Natural killer cell (primary cell): ENCODE measurements around the gene MICAL2. TPM values are rescaled to one million over a fixed set of nuclear protein-coding genes. Genes with fewer than 3 reads are reported as not detected.
A peak's percentile ranks its signal among the peaks of the same experiment; 100 is the strongest.

Experiments used
- ATAC-seq, 3 donors: fragments of 150-1000 bp in 2 of 3; fragments of 200-7000 bp in 1 of 3; cut with Tn5 transposase; 1 replicate in 1 of 3; 2 replicates in 2 of 3; pipeline ENCODE4 v1.10.0; 2021; ENCODE audit warnings: mild to moderate bottlenecking in 2 of 3, moderate library complexity in 2 of 3
- DNase-seq, 2 donors: peaks; one replicate each; pipeline versions ENCODE4 v3.0.0 to v3.0.0-alpha.2; 2013 to 2021; ENCODE audit warnings: mixed read lengths in 1 of 2
- H3K27ac ChIP-seq: one replicate; pipeline ENCODE4 v1.5.1; 2013; ENCODE audit warnings: mild to moderate bottlenecking, low read length
- H3K27me3 ChIP-seq: one replicate; pipeline ENCODE4 v1.6.1; 2013; ENCODE audit warnings: low read length; ENCODE audit not compliant: control insufficient read depth, insufficient read depth
- H3K36me3 ChIP-seq: one replicate; pipeline ENCODE4 v1.6.1; 2013; ENCODE audit warnings: low read length; ENCODE audit not compliant: control insufficient read depth, insufficient read depth
- H3K4me1 ChIP-seq: one replicate; pipeline ENCODE4 v1.6.1; 2013; ENCODE audit warnings: low read length; ENCODE audit not compliant: control insufficient read depth, insufficient read depth
- H3K4me3 ChIP-seq: one replicate; pipeline ENCODE4 v1.5.1; 2013; ENCODE audit warnings: low read length
- H3K9me3 ChIP-seq: one replicate; pipeline ENCODE4 v1.6.1; 2013; ENCODE audit warnings: low read length; ENCODE audit not compliant: control insufficient read depth, insufficient read depth
- H3K27ac Mint-ChIP-seq, 2 donors: one replicate each; pipeline ENCODE4 v1.8.0; 2022; ENCODE audit warnings: mild to moderate bottlenecking in 2 of 2, mixed read lengths in 2 of 2, moderate library complexity in 1 of 2
- H3K27me3 Mint-ChIP-seq, 2 donors: one replicate each; pipeline ENCODE4 v1.8.0; 2022; ENCODE audit warnings: low read depth in 2 of 2, mixed read lengths in 2 of 2
- H3K36me3 Mint-ChIP-seq: one replicate; pipeline ENCODE4 v1.8.0; 2022; ENCODE audit warnings: mixed read lengths
- H3K4me1 Mint-ChIP-seq, 2 donors: one replicate each; pipeline ENCODE4 v1.8.0; 2022; ENCODE audit warnings: mixed read lengths in 2 of 2
- H3K4me3 Mint-ChIP-seq: one replicate; pipeline ENCODE4 v1.8.0; 2022; ENCODE audit warnings: mild to moderate bottlenecking, moderate library complexity, mixed read lengths
- H3K9me3 Mint-ChIP-seq, 2 donors: one replicate each; pipeline ENCODE4 v1.8.0; 2022; ENCODE audit warnings: mixed read lengths in 2 of 2
- WGBS: methylation state at CpG from one replicate; pipeline ENCODE4 v1.1.7; 2013; ENCODE audit warnings: missing lambda C conversion rate; ENCODE audit not compliant: insufficient coverage; 5-methylcytosine and 5-hydroxymethylcytosine counted together
- intact Hi-C: fragments of 100-400 bp; cut with micrococcal nuclease; formaldehyde crosslinking; loops from one replicate; pipeline ENCODE4 v1.14.2; 2022
- total RNA-seq, 4 donors: library from RNA; stranded (reverse); fragments of 120-200 nt in 1 of 4; gene quantifications; one replicate each; pipeline versions ENCODE4 v1.2.3 to v1.2.4, GENCODE V29; 2013 to 2022
- TF ChIP-seq, protein P1 (sequence below): fragments of 200-600 bp; IDR thresholded peaks from one replicate; pipeline ENCODE4 v1.8.0; 2022; ENCODE audit warnings: antibody characterized with exemption

Gene MICAL2
- total RNA-seq, 3 donors from 2014 or later (not counting 1 experiment from before 2014, with no cell fraction given), result 54.6 to 68.6 (median 57.4) TPM

DNA sequence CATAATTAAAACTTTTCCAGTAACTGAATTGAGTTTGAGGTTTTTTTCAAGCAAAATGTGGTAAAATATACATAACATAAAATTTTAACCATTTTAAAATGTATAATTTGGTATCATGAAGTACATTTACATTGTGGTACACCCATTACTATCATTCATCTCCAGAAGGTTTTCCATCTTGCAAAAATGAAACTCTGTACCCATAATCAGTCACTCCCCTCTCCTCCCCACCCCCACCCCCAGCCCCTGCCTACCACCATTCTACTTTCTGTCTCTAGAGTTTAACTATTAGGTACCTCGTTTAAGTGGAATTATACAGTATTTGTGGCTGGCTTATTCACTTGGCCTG is 63.7 kb downstream of the MICAL2 start:
- intact Hi-C loops, result no loop called here
- no peaks in the 10 kb centered on the region for H3K27me3 ChIP-seq
- DNase-seq (no peak), ATAC-seq (no peak)
- TF ChIP-seq, protein P1, sequence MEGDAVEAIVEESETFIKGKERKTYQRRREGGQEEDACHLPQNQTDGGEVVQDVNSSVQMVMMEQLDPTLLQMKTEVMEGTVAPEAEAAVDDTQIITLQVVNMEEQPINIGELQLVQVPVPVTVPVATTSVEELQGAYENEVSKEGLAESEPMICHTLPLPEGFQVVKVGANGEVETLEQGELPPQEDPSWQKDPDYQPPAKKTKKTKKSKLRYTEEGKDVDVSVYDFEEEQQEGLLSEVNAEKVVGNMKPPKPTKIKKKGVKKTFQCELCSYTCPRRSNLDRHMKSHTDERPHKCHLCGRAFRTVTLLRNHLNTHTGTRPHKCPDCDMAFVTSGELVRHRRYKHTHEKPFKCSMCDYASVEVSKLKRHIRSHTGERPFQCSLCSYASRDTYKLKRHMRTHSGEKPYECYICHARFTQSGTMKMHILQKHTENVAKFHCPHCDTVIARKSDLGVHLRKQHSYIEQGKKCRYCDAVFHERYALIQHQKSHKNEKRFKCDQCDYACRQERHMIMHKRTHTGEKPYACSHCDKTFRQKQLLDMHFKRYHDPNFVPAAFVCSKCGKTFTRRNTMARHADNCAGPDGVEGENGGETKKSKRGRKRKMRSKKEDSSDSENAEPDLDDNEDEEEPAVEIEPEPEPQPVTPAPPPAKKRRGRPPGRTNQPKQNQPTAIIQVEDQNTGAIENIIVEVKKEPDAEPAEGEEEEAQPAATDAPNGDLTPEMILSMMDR, result no peak
- no peaks in the 10 kb centered on the region for H3K36me3 Mint-ChIP-seq
- peaks cover 15% of the 10 kb centered on the region for H3K4me1 ChIP-seq
- H3K4me1 Mint-ChIP-seq, result peaks cover 15 to 28% of the 10 kb centered on the region in 2 donors
- H3K9me3 Mint-ChIP-seq, result no peaks in the 10 kb centered on the region
- no CpG with 5 or more reads among the region's 1 CpG for WGBS
- peaks cover 3% of the 10 kb centered on the region for H3K9me3 ChIP-seq
- peaks cover 2% of the 10 kb centered on the region for H3K36me3 ChIP-seq
- H3K27ac ChIP-seq, result no peak overlapping the region
- no peak overlapping the region for H3K4me3 Mint-ChIP-seq
- no peaks in the 10 kb centered on the region for H3K27me3 Mint-ChIP-seq
- H3K4me3 ChIP-seq, result no peak overlapping the region
- H3K27ac Mint-ChIP-seq, result peak overlapping the region in 1 of 2 donors; percentile 41

DNA sequence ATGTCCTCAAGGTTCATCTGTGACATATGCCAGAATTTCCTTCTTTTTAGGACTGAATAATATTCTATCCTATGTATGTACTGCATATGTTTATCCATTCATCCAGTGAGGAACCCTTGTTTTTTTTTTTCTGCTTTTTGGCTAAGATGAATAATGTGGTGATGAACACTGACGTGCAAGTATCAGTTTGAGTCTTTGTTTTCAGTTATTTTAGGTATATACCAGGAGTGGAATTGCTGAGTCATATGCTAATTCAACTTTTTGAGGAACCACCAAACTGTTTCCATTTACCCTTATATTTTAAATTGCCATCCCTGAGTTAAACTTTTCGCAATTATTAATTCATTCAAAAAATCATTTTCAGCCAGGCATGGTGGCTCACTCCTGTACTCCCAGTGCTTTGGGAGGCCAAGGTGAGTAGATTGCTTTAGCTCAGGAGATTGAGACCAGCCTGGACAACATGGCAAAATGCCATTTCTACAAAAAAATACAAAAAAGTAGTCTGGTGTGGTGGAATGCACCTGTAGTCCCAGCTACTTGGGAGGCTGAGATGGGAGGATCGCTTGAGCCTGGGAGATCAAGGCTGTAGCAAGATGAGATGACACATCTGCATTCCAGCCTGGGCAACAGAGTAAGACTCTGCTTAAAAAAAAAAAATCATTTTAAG is 64.2 kb downstream of the MICAL2 start:
- H3K9me3 Mint-ChIP-seq, result no peaks in the 10 kb centered on the region
- intact Hi-C loops, result no loop called here
- no peaks in the 10 kb centered on the region for H3K27me3 ChIP-seq
- peaks cover 3% of the 10 kb centered on the region for H3K9me3 ChIP-seq
- peaks cover 2% of the 10 kb centered on the region for H3K36me3 ChIP-seq
- ATAC-seq (peak in 2 of 3 donors; percentile 32 to 47), DNase-seq (no peak)
- no peak overlapping the region for H3K4me3 Mint-ChIP-seq
- peaks cover 15 to 33% of the 10 kb centered on the region in 2 donors for H3K4me1 Mint-ChIP-seq
- 64% methylated on average over 3 of the region's 3 CpGs for WGBS
- TF ChIP-seq, protein P1, result no peak
- no peak overlapping the region for H3K27ac ChIP-seq
- H3K4me3 ChIP-seq, result no peak overlapping the region
- no peaks in the 10 kb centered on the region for H3K27me3 Mint-ChIP-seq
- H3K36me3 Mint-ChIP-seq, result no peaks in the 10 kb centered on the region
- peaks cover 15% of the 10 kb centered on the region for H3K4me1 ChIP-seq
- peak overlapping the region; percentile 9 to 41 for H3K27ac Mint-ChIP-seq

DNA sequence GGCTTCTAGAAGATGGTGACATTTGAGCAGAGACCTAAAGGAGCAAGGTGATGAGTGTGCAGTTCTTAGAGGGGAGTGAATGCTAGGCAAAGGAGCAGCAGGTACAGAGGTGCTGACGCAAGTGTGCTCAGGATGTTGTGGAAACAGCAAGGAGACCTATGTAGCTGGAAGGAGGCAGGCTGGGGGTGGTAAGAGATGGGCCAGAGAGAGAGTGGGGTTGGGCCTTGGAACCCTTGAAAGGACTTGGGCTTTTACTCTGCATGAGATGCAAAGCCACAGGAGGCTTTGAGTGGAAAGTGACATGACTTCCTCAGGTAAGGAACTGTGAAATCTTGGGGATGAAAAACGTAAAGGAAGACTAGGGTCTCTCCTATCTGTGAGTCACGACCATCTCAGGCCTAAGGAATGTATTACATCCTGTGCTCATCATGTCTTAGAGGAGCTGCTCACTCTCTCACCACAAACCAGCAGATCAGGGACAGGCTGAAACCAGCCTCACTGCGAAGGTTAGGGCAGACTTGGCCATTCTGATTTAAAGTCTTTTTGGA is 65.4 kb downstream of the MICAL2 start:
- Mint-ChIP-seq H3K27me3 (no peaks in the 10 kb centered on the region), H3K36me3 (no peaks in the 10 kb centered on the region), H3K4me3 (no peak overlapping the region), H3K4me1 (peaks cover 15 to 37% of the 10 kb centered on the region in 2 donors), H3K9me3 (no peaks in the 10 kb centered on the region), H3K27ac (peak overlapping the region; percentile 14 to 49)
- Histone ChIP-seq H3K36me3 (no peaks in the 10 kb centered on the region), H3K9me3 (peaks cover 3% of the 10 kb centered on the region), H3K4me3 (no peak overlapping the region), H3K27ac (no peak overlapping the region), H3K4me1 (peaks cover 15% of the 10 kb centered on the region), H3K27me3 (no peaks in the 10 kb centered on the region)
- TF ChIP-seq, protein P1, result no peak
- intact Hi-C loops, result no loop called here
- WGBS, result 25% methylated on average over 4 of the region's 4 CpGs
- no peak for DNase-seq
- ATAC-seq, result peak; percentile 57 to 81 (median 74)
